Prostate gland (tissue), 2 donors: ENCODE measurements around the gene INTS13. TPM values are rescaled to one million over a fixed set of nuclear protein-coding genes. Genes with fewer than 3 reads are reported as not detected.

Source experiments
- DNase-seq: peaks from one replicate; pipeline ENCODE4 v3.0.0-alpha.2; 2019; ENCODE audit warnings: low spot score
- H3K27ac ChIP-seq, 2 donors: fragments of 200-600 bp; sonication (generic); 2 replicates each; pipeline ENCODE4 v1.5.1; 2017 to 2019
- H3K27me3 ChIP-seq: fragments of 200-600 bp; sonication (generic); replicated peaks from 2 replicates; pipeline ENCODE4 v1.5.1; 2019; ENCODE audit not compliant: insufficient read depth
- H3K36me3 ChIP-seq, 2 donors: fragments of 200-600 bp; sonication (generic); 1 replicate in 1 of 2; 2 replicates in 1 of 2; pipeline versions ENCODE4 v1.5.1 to v1.8.1; 2017 to 2019
- H3K4me1 ChIP-seq: fragments of 200-600 bp; sonication (generic); replicated peaks from 2 replicates; pipeline ENCODE4 v1.5.1; 2019
- H3K4me3 ChIP-seq, 2 donors: fragments of 200-600 bp; sonication (generic); 2 replicates each; pipeline ENCODE4 v1.5.1; 2017 to 2019
- H3K9me3 ChIP-seq: fragments of 200-600 bp; sonication (generic); 2 replicates; pipeline ENCODE4 v1.5.1; 2017
- POLR2A ChIP-seq: fragments of 450-650 bp; IDR thresholded peaks from one replicate; pipeline ENCODE4 v1.6.1; 2016; ENCODE audit warnings: antibody characterized with exemption, mild to moderate bottlenecking
- POLR2AphosphoS5 ChIP-seq: sonication (generic); formaldehyde crosslinking; IDR thresholded peaks from one replicate; pipeline ENCODE4 v1.6.1; 2017; ENCODE audit warnings: antibody characterized with exemption
- WGBS: methylation state at CpG from one replicate; pipeline ENCODE4 v1.1.5; 2018; 5-methylcytosine and 5-hydroxymethylcytosine counted together
- intact Hi-C: fragments of 100-400 bp; cut with DNase I; formaldehyde crosslinking; loops from one replicate; pipeline ENCODE4 v1.14.2; 2022
- total RNA-seq, 2 donors: library from RNA; depleted of rRNA; stranded (reverse); fragments of >200 nt; gene quantifications; one replicate each; pipeline ENCODE4 v1.1.0, GENCODE V29; 2016
- TF ChIP-seq, protein P1 (sequence below), 4 experiments: fragments of 200-600 bp in 2 of 4; fragments of 450-650 bp in 2 of 4; sonication (generic) in 2 of 4; IDR thresholded peaks; 1 replicate in 3 of 4; 2 replicates in 1 of 4; pipeline ENCODE4 v1.5.1; 2016 to 2019; ENCODE audit warnings: antibody characterized with exemption in 4 of 4, mild to moderate bottlenecking in 2 of 4, moderate library complexity in 2 of 4

INTS13 gene
- total RNA-seq, 2 donors from 2014 or later: 22.1 to 23.5 TPM

DNA sequence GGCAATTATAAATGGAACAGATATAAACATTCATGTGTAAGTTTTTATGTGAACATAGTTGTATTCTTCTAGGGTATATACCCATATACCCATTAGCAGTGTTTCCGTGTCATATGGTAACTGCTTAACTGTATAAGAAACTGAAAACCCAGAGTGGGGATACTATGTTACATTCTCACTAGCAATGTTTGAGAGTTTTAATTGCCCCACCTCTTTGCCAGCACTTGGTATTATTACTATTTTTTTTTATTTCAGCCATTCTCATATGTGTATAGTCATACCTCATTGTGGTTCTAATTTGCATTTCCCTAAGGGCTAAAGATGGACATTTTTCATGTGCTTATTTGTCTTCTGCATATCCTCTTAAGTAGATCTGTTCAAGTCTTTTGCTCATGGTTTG, 76.1 kb downstream of the INTS13 start:
- whole genome bisulfite sequencing: 100% methylated on average over 1 of the region's 1 CpG
- no peaks in the 10 kb centered on the region for H3K4me1 ChIP-seq
- no peak overlapping the region for H3K27ac ChIP-seq
- H3K27me3 ChIP-seq: no peaks in the 10 kb centered on the region
- no peaks in the 10 kb centered on the region for H3K9me3 ChIP-seq
- TF ChIP-seq, protein P1, sequence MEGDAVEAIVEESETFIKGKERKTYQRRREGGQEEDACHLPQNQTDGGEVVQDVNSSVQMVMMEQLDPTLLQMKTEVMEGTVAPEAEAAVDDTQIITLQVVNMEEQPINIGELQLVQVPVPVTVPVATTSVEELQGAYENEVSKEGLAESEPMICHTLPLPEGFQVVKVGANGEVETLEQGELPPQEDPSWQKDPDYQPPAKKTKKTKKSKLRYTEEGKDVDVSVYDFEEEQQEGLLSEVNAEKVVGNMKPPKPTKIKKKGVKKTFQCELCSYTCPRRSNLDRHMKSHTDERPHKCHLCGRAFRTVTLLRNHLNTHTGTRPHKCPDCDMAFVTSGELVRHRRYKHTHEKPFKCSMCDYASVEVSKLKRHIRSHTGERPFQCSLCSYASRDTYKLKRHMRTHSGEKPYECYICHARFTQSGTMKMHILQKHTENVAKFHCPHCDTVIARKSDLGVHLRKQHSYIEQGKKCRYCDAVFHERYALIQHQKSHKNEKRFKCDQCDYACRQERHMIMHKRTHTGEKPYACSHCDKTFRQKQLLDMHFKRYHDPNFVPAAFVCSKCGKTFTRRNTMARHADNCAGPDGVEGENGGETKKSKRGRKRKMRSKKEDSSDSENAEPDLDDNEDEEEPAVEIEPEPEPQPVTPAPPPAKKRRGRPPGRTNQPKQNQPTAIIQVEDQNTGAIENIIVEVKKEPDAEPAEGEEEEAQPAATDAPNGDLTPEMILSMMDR (IDR thresholded peaks at IDR 0.05): no peak
- TF ChIP-seq POLR2AphosphoS5 (no peak), POLR2A (no peak)
- no peak overlapping the region for H3K4me3 ChIP-seq
- DNase-seq: no peak
- intact Hi-C loops: no loop called here
- H3K36me3 ChIP-seq: no peaks in the 10 kb centered on the region

DNA sequence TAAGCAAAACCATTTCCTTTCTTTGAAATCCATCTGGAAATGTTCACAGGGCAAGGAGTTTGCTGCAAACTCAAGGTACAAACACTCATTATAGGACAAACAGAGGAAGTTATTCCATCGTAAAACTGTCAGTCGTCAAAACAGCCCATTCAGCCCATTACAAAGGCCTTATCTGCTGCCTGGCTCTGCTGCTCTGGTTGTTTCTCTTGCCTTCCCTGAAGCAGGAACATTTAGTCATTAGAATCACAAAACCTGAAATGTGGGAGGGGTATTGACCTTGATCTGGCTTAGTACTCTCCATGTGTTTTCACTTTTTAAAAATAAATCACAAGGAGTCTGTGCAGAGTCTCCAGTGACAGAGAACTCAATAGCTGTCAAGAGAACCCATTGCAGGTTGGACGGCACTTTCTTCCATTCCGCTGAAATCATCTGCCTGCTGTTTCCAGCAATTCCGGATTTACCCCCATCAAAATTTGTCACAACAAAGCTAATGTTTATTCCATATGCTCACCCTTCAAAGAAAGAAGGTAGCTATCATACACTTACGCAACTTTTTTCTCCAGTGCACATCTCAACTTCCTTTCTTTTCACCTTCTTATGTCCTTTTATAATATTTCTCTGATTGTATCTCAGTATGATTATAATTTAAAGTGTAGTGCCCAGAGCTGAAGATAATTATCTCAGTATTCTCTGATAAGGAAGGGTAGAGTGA, 80.2 kb downstream of the INTS13 start:
- Histone ChIP-seq H3K36me3 (no peaks in the 10 kb centered on the region), H3K4me1 (no peaks in the 10 kb centered on the region), H3K27ac (no peak overlapping the region), H3K27me3 (no peaks in the 10 kb centered on the region), H3K9me3 (no peaks in the 10 kb centered on the region), H3K4me3 (no peak overlapping the region)
- TF ChIP-seq POLR2AphosphoS5: no peak
- WGBS: 34% methylated on average over 6 of the region's 6 CpGs
- intact Hi-C loops: loop anchor here (10.0 kb wide), 1 partner anchor 157 kb away; the partner anchor contains the start of gene TM7SF3
- DNase-seq: no peak

DNA sequence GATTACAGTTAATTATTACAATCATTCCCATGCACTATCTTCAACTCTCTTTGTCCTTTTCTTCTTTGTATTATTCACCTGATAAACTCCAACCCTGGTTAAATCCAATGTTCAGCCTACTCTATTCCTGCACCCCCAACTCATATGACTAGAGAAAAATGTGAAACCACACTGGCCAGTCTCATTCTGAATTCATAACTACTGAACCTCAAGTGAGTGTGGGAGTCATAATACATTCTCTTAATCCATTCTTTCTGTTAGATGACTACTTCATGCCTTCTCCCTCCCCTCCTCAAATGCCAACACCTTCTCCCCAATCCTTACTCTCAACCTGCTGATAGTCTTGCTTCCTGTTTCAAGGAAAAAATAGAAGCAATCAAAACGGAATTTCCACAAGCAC, 82.4 kb downstream of the INTS13 start:
- intact Hi-C loops: loop anchor here (2.0 to 10.0 kb wide), 2 partner anchors 29 to 159 kb away; partner anchors contain the start of gene TM7SF3
- H3K27me3 ChIP-seq: no peaks in the 10 kb centered on the region
- H3K27ac ChIP-seq: no peak overlapping the region
- TF ChIP-seq POLR2A (no peak), POLR2AphosphoS5 (no peak)
- TF ChIP-seq, protein P1 (IDR thresholded peaks at IDR 0.05): no peak
- no peak overlapping the region for H3K4me3 ChIP-seq
- H3K9me3 ChIP-seq: no peaks in the 10 kb centered on the region
- no peak for DNase-seq
- 52% methylated on average over 1 of the region's 1 CpG for WGBS
- no peaks in the 10 kb centered on the region for H3K36me3 ChIP-seq
- H3K4me1 ChIP-seq: no peaks in the 10 kb centered on the region

Other genes starting within 250 kb of the INTS13 start
- gene ITPR2, start 104.8 kb downstream of the INTS13 start, total RNA-seq: 10 to 100 TPM; 30.0 to 44.4 TPM
- 10 to 100 TPM; 45.0 to 64.4 TPM for gene FGFR1OP2, start 489 bp upstream of the INTS13 start, total RNA-seq
- gene TM7SF3, start 76.4 kb upstream of the INTS13 start, total RNA-seq: 100 to 1,000 TPM in 1 of 2 donors, 10 to 100 TPM in 1; 94.5 to 132 TPM
- 10 to 100 TPM; 36.2 to 52.0 TPM for gene MED21, start 84.6 kb upstream of the INTS13 start, total RNA-seq
- not detected for gene C12orf71, start 144.6 kb upstream of the INTS13 start, total RNA-seq